Keratinocyte (primary cell): ENCODE measurements around the gene ECT2L. TPM values are rescaled to one million over a fixed set of nuclear protein-coding genes. Genes with fewer than 3 reads are reported as not detected.

Source experiments
- DNase-seq: peaks from one replicate; pipeline ENCODE4 v3.0.0-alpha.2; 2011; ENCODE audit warnings: low read depth, missing footprints, low spot score
- FAIRE-seq: peaks from 2 replicates; lab custom pipeline; 2011; peaks lifted over from hg19 to GRCh38; lab: Jason Lieb, UNC
- H2AFZ ChIP-seq: 2 replicates; pipeline ENCODE4 v1.6.0; 2012; ENCODE audit warnings: low read length, control low read depth, inconsistent platforms; ENCODE audit not compliant: control insufficient read depth
- H3K27ac ChIP-seq: 2 replicates; pipeline ENCODE4 v1.5.1; 2011; ENCODE audit warnings: low read length; ENCODE audit not compliant: control insufficient read depth, insufficient read depth
- H3K27me3 ChIP-seq: 3 replicates; pipeline ENCODE4 v1.6.0; 2011; ENCODE audit warnings: low read length; ENCODE audit not compliant: control insufficient read depth, insufficient read depth; ENCODE audit errors: extremely low read depth
- H3K36me3 ChIP-seq, 2 experiments: 2 replicates in 1 of 2; 3 replicates in 1 of 2; pipeline ENCODE4 v1.5.1; 2011; ENCODE audit warnings: low read length in 2 of 2, mild to moderate bottlenecking in 1 of 2; ENCODE audit not compliant: control insufficient read depth in 2 of 2, insufficient read depth in 2 of 2; ENCODE audit errors: extremely low read depth in 1 of 2
- H3K4me1 ChIP-seq: 3 replicates; pipeline ENCODE4 v1.5.1; 2011; ENCODE audit warnings: low read length; ENCODE audit not compliant: control insufficient read depth, insufficient read depth; ENCODE audit errors: extremely low read depth
- H3K4me2 ChIP-seq: 3 replicates; pipeline ENCODE4 v1.6.0; 2011; ENCODE audit warnings: low read depth, low read length; ENCODE audit not compliant: control insufficient read depth, insufficient read depth; ENCODE audit errors: extremely low read depth
- H3K4me3 ChIP-seq, 3 experiments: fragments of 200-600 bp in 1 of 3; sonication (generic) in 1 of 3; 2 replicates in 2 of 3; 3 replicates in 1 of 3; pipeline ENCODE4 v1.5.1; 2011 to 2016; ENCODE audit warnings: low read length in 3 of 3, mild to moderate bottlenecking in 3 of 3, control low read depth in 2 of 3, inconsistent platforms in 1 of 3, low read depth in 1 of 3, mixed read lengths in 1 of 3, mixed run types in 1 of 3, moderate library complexity in 1 of 3; ENCODE audit not compliant: control insufficient read depth in 2 of 3, insufficient read depth in 2 of 3; ENCODE audit errors: extremely low read depth in 1 of 3
- H3K79me2 ChIP-seq: 2 replicates; pipeline ENCODE4 v1.6.0; 2012; ENCODE audit warnings: low read length; ENCODE audit not compliant: control insufficient read depth, insufficient read depth
- H3K9ac ChIP-seq: 3 replicates; pipeline ENCODE4 v1.6.0; 2011; ENCODE audit warnings: low read length; ENCODE audit not compliant: control insufficient read depth, insufficient read depth; ENCODE audit errors: extremely low read depth
- H3K9me1 ChIP-seq: 3 replicates; pipeline ENCODE4 v1.6.0; 2011; ENCODE audit warnings: low read length; ENCODE audit not compliant: control insufficient read depth, insufficient read depth; ENCODE audit errors: extremely low read depth
- H3K9me3 ChIP-seq: 2 replicates; pipeline ENCODE4 v1.5.1; 2012; ENCODE audit warnings: low read depth, low read length; ENCODE audit not compliant: control insufficient read depth
- H4K20me1 ChIP-seq: 3 replicates; pipeline ENCODE4 v1.6.0; 2011; ENCODE audit warnings: low read length; ENCODE audit not compliant: control insufficient read depth, insufficient read depth; ENCODE audit errors: extremely low read depth
- CTCF ChIP-seq, 3 experiments: IDR thresholded peaks in 1 of 3; conservative IDR thresholded peaks in 1 of 3; optimal IDR thresholded peaks in 1 of 3; 2 replicates in 2 of 3; 3 replicates in 1 of 3; pipeline versions ENCODE3 to v1.5.1; 2011; ENCODE audit warnings: low read length in 3 of 3, mild to moderate bottlenecking in 3 of 3, moderate library complexity in 2 of 3, control low read depth in 1 of 3, inconsistent platforms in 1 of 3; ENCODE audit not compliant: insufficient read depth in 2 of 3; ENCODE audit errors: extremely low read depth in 1 of 3
- EZH2 ChIP-seq: IDR thresholded peaks from one replicate; pipeline ENCODE4 v1.6.1; 2012; ENCODE audit warnings: inconsistent platforms, mild to moderate bottlenecking, low read length, moderate library complexity
- dilution Hi-C: fragments of 300-500 bp; cut with MboI; formaldehyde crosslinking; loops from one replicate; pipeline ENCODE4 v1.7.0; 2020; ENCODE audit warnings: low sequenced_read_pairs; ENCODE audit not compliant: extremely low pct_ligation_motif_present
- polyA plus RNA-seq, 5 experiments: library from polyadenylated mRNA; depleted of rRNA in 3 of 5; stranded (reverse) in 3 of 5; stranded (forward) in 1 of 5; unstranded in 1 of 5; fragments of >200 nt; gene quantifications; 1 replicate in 1 of 5; 2 replicates in 3 of 5; 3 replicates in 1 of 5; pipeline versions ENCODE4 v1.2.1 to v1.2.3, GENCODE V29; 2011 to 2012; ENCODE audit warnings: missing spikeins in 2 of 5, low read depth in 1 of 5, low replicate concordance in 1 of 5

ECT2L gene
- polyA plus RNA-seq, 1 donor (not counting 4 experiments of a cell fraction or from before 2014, with no cell fraction given): 0.01 TPM

- dilution Hi-C loops: no loop called here
- no peak overlapping the region for H3K4me3 ChIP-seq
- TF ChIP-seq EZH2 (no peak), CTCF (optimal IDR thresholded peaks at IDR 0.05 in 1 of 3, IDR thresholded peaks at IDR 0.05 in 1 of 3, conservative IDR thresholded peaks at IDR 0.05 in 1 of 3; ENCODE audit: extremely low read depth in 1 of 3, insufficient read depth in 2 of 3, low read length in 3 of 3) (no peak)
- H3K36me3 ChIP-seq: no peaks in the 10 kb centered on the region
- H3K9me3 ChIP-seq: no peaks in the 10 kb centered on the region
- DNase-seq: no peak
- no peaks in the 10 kb centered on the region for H3K27me3 ChIP-seq
- no peak overlapping the region for H3K4me2 ChIP-seq
- no peaks in the 10 kb centered on the region for H3K4me1 ChIP-seq
- H3K27ac ChIP-seq: no peak overlapping the region
- H3K9me1 ChIP-seq: no peaks in the 10 kb centered on the region
- no peaks in the 10 kb centered on the region for H4K20me1 ChIP-seq
- no peak for FAIRE-seq
- no peak overlapping the region for H2AFZ ChIP-seq
- no peak overlapping the region for H3K9ac ChIP-seq
- H3K79me2 ChIP-seq: no peaks in the 10 kb centered on the region
Measured at GRCh38 chr6:138806889-138807288, 11.0 kb downstream of the ECT2L start.

GRCh38 chr6:138809677-138810076 is 13.8 kb downstream of the ECT2L start:
- dilution Hi-C loops: no loop called here
- H3K9me1 ChIP-seq: no peaks in the 10 kb centered on the region
- DNase-seq (no peak), FAIRE-seq (no peak)
- no peaks in the 10 kb centered on the region for H3K27me3 ChIP-seq
- H3K4me3 ChIP-seq: no peak overlapping the region
- no peak overlapping the region for H3K27ac ChIP-seq
- no peak overlapping the region for H2AFZ ChIP-seq
- H3K9me3 ChIP-seq: no peaks in the 10 kb centered on the region
- H3K36me3 ChIP-seq: no peaks in the 10 kb centered on the region
- no peak for TF ChIP-seq CTCF (optimal IDR thresholded peaks at IDR 0.05 in 1 of 3, IDR thresholded peaks at IDR 0.05 in 1 of 3, conservative IDR thresholded peaks at IDR 0.05 in 1 of 3; ENCODE audit: extremely low read depth in 1 of 3, insufficient read depth in 2 of 3, low read length in 3 of 3)
- no peak for TF ChIP-seq EZH2
- H4K20me1 ChIP-seq: no peaks in the 10 kb centered on the region
- H3K79me2 ChIP-seq: no peaks in the 10 kb centered on the region
- no peak overlapping the region for H3K4me2 ChIP-seq
- peaks cover 4% of the 10 kb centered on the region for H3K4me1 ChIP-seq
- no peak overlapping the region for H3K9ac ChIP-seq
